Mucosa of descending colon (tissue), 3 donors: ENCODE results near the gene TTC7B. TPM values are rescaled to one million over a fixed set of nuclear protein-coding genes. Genes with fewer than 3 reads are reported as not detected.

Experiments
- ATAC-seq: fragments of 200-7000 bp; cut with Tn5 transposase; one replicate; pipeline ENCODE4 v1.9.1; 2020; ENCODE audit warnings: mild to moderate bottlenecking, moderate library complexity
- DNase-seq, 3 donors: peaks; one replicate each; pipeline ENCODE4 v3.0.0-alpha.2; 2020
- H3K36me3 ChIP-seq: fragments of 200-600 bp; one replicate; pipeline ENCODE4 v1.8.0; 2021; ENCODE audit warnings: low read depth, mild to moderate bottlenecking
- H3K4me1 ChIP-seq: fragments of 200-600 bp; one replicate; pipeline ENCODE4 v1.8.0; 2021; ENCODE audit warnings: low read depth, mild to moderate bottlenecking
- H3K4me3 ChIP-seq: fragments of 200-600 bp; one replicate; pipeline ENCODE4 v1.8.0; 2021; ENCODE audit warnings: mild to moderate bottlenecking
- H3K9me3 ChIP-seq: fragments of 200-600 bp; one replicate; pipeline ENCODE4 v1.8.0; 2021; ENCODE audit warnings: mild to moderate bottlenecking
- intact Hi-C, 2 donors: fragments of 100-400 bp; cut with DNase I in 1 of 2; cut with micrococcal nuclease in 1 of 2; formaldehyde crosslinking; loops; one replicate each; pipeline versions ENCODE4 v1.11.0 to v1.11.1; 2022; cut with DNase I, micrococcal nuclease
- total RNA-seq, 3 donors: library from RNA; stranded (reverse); fragmentation: NEBNext Ultra II Directional in 2 of 3; extraction: Animal tissue kit (Norgen Biotek cat#: 25700) in 2 of 3; gene quantifications; one replicate each; pipeline versions ENCODE4 v1.2.1 to v1.2.4, GENCODE V29; 2021 to 2023
- TF ChIP-seq, protein P1 (sequence below): fragments of 200-600 bp; IDR thresholded peaks from one replicate; pipeline ENCODE4 v1.8.0; 2022; ENCODE audit warnings: antibody characterized with exemption, mild to moderate bottlenecking
- donor health status: DM: no; HTN: no; CAD: no; lungs with moderate emphysema.
- donor health status: DM: no; HTN: no; CAD: no.
- donor health status: DM: no; HTN: yes; CAD: no.

Gene TTC7B
- total RNA-seq, 3 donors from 2014 or later: 6.0 to 72.8 (median 10.0) TPM

DNA sequence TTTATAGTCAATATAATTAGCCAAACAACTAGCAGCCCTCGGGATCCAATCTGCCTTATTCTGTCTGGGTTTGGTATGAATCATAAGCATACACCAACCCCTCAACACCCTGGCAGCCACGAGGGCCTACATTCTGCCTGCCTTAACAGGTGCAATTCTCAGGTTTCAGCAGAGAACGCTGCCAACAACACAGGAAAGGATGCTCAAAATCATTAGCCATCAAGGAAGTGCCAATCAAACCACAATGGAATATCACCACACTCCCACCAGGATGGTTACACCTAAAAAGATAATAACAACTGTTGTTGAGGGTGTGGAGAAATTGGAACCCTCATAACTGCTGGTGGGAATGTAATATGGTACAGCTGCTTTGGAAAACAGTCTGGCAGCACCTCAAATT lies 122.8 kb downstream of the TTC7B start:
- TF ChIP-seq, protein P1, sequence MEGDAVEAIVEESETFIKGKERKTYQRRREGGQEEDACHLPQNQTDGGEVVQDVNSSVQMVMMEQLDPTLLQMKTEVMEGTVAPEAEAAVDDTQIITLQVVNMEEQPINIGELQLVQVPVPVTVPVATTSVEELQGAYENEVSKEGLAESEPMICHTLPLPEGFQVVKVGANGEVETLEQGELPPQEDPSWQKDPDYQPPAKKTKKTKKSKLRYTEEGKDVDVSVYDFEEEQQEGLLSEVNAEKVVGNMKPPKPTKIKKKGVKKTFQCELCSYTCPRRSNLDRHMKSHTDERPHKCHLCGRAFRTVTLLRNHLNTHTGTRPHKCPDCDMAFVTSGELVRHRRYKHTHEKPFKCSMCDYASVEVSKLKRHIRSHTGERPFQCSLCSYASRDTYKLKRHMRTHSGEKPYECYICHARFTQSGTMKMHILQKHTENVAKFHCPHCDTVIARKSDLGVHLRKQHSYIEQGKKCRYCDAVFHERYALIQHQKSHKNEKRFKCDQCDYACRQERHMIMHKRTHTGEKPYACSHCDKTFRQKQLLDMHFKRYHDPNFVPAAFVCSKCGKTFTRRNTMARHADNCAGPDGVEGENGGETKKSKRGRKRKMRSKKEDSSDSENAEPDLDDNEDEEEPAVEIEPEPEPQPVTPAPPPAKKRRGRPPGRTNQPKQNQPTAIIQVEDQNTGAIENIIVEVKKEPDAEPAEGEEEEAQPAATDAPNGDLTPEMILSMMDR: no peak
- Histone ChIP-seq H3K4me1 (no peaks in the 10 kb centered on the region), H3K4me3 (no peak overlapping the region), H3K9me3 (no peaks in the 10 kb centered on the region), H3K36me3 (no peaks in the 10 kb centered on the region)
- no peak for DNase-seq
- ATAC-seq: no peak
- intact Hi-C loops: no loop called here

DNA sequence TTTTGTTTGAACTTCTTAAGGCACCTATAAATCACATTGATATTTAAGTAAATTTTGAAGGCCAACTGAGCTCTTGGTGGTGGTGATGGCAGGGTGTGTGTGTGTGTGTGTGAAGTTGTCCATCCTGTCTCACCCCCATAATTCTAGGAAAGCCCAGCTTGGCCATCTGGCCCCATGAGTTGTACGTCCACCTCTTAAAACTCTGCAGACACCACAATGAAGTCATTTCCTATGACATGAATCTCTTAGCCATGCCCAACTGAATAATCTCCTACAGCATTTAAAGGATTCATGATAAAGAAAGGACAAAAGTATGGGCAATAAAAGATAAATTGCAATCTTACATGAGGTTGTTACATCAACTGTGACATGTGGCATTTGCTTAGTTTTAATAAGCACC lies 123.4 kb downstream of the TTC7B start:
- ATAC-seq (no peak), DNase-seq (no peak)
- H3K9me3 ChIP-seq: no peaks in the 10 kb centered on the region
- intact Hi-C loops: no loop called here
- no peaks in the 10 kb centered on the region for H3K4me1 ChIP-seq
- H3K36me3 ChIP-seq: no peaks in the 10 kb centered on the region
- H3K4me3 ChIP-seq: no peak overlapping the region
- TF ChIP-seq, protein P1: no peak

DNA sequence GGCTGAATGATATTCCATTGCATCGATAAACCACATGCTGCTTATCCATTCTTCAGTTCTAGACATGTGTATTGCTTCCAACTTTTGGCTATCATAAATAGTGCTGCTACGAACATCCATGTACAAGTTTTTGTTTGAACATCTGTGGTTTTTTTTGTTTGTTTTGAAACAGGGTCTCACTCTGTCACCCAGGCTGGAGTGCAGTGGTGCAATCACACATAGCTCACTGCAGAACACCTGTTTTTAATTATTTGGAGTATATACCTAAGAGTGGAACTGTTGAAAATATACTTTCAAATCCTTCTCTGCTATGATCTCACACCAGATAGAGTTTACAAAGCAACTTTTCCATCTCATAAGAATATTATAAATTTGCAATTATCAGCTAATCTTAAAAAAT lies 124.2 kb downstream of the TTC7B start:
- DNase-seq: no peak
- H3K9me3 ChIP-seq: no peaks in the 10 kb centered on the region
- no peaks in the 10 kb centered on the region for H3K4me1 ChIP-seq
- no peak overlapping the region for H3K4me3 ChIP-seq
- intact Hi-C loops: no loop called here
- no peaks in the 10 kb centered on the region for H3K36me3 ChIP-seq
- ATAC-seq: no peak
- TF ChIP-seq, protein P1: no peak

GRCh38 chr14:90691627-90692026 lies 124.6 kb downstream of the TTC7B start:
- Histone ChIP-seq H3K4me1 (no peaks in the 10 kb centered on the region), H3K4me3 (no peak overlapping the region), H3K36me3 (no peaks in the 10 kb centered on the region), H3K9me3 (no peaks in the 10 kb centered on the region)
- no peak for ATAC-seq
- no peak for DNase-seq
- TF ChIP-seq, protein P1: no peak
- intact Hi-C loops: no loop called here

DNA sequence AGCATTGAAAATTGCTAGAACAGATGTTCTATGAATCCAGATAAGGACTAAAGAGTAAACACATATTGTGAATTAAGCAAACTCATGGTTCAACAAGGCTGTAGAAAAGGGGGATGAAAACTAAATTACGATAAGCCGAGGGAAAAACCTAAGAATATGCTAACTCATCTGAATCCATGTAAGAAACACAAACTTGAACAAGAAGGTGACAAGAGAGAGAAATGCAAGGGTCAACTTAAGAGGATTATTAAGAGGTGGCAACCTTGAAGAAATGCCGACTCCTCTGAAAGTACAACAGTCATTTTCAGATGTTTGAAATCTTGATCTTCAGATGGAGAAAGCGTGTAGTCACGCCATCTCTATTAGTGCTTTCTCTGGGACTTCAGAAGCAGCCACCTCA lies 128.6 kb downstream of the TTC7B start:
- Histone ChIP-seq H3K4me3 (no peak overlapping the region), H3K36me3 (no peaks in the 10 kb centered on the region), H3K9me3 (no peaks in the 10 kb centered on the region), H3K4me1 (no peaks in the 10 kb centered on the region)
- intact Hi-C loops: no loop called here
- TF ChIP-seq, protein P1: no peak
- no peak for ATAC-seq
- no peak for DNase-seq

GRCh38 chr14:90682615-90683014 lies 133.6 kb downstream of the TTC7B start:
- DNase-seq: no peak
- ATAC-seq: no peak
- H3K9me3 ChIP-seq: no peaks in the 10 kb centered on the region
- no peak overlapping the region for H3K4me3 ChIP-seq
- intact Hi-C loops: no loop called here
- H3K36me3 ChIP-seq: no peaks in the 10 kb centered on the region
- TF ChIP-seq, protein P1: no peak
- H3K4me1 ChIP-seq: no peaks in the 10 kb centered on the region
